ENCODE measurements around the gene NEAT1.
"Not testable (repeated sequence)": the region's sequence is repeated elsewhere in the genome, so short reads cannot be mapped to it uniquely, and the experiment has no call there.

Gene NEAT1

GRCh38 chr11:65435411-65435931, 12.9 kb downstream of the NEAT1 start:
- DNase-seq: no peak

- no peak for DNase-seq
Observed at GRCh38 chr11:65435981-65436411, 13.4 kb downstream of the NEAT1 start.

GRCh38 chr11:65436412-65437032, 13.9 kb downstream of the NEAT1 start:
- no peak for DNase-seq

GRCh38 chr11:65437436-65438227, 15.0 kb downstream of the NEAT1 start:
- DNase-seq: no peak

GRCh38 chr11:65438257-65439151, 15.9 kb downstream of the NEAT1 start:
- no peak for DNase-seq

GRCh38 chr11:65439331-65440181, 17.0 kb downstream of the NEAT1 start:
- no peak for DNase-seq

- no peak for DNase-seq
Observed at GRCh38 chr11:65440831-65441499, 18.4 kb downstream of the NEAT1 start.

GRCh38 chr11:65442842-65443331, 20.3 kb downstream of the NEAT1 start:
- DNase-seq: no peak

GRCh38 chr11:65444314-65445051, 21.9 kb downstream of the NEAT1 start:
- DNase-seq: peak in 1 of 5 donors; percentile 30

GRCh38 chr11:65445101-65445603, 22.6 kb downstream of the NEAT1 start:
- DNase-seq: peak in 1 of 5 donors; percentile 39

GRCh38 chr11:65445604-65446445, 23.2 kb downstream of the NEAT1 start:
- DNase-seq: peak in 1 of 5 donors; percentile 50

GRCh38 chr11:65446446-65447277, 24.1 kb downstream of the NEAT1 start:
- peak in 1 of 5 donors; percentile 48 for DNase-seq

GRCh38 chr11:65448074-65448417, 25.4 kb downstream of the NEAT1 start:
- DNase-seq: no peak

- peak in 1 of 5 donors; percentile 52 for DNase-seq
Observed at GRCh38 chr11:65448418-65449105, 26.0 kb downstream of the NEAT1 start.

- DNase-seq: not testable (repeated sequence)
Observed at GRCh38 chr11:65451301-65451700, 28.7 kb downstream of the NEAT1 start.

- not testable (repeated sequence) for DNase-seq
Observed at GRCh38 chr11:65452259-65452658, 29.7 kb downstream of the NEAT1 start.

- no peak for DNase-seq
Observed at GRCh38 chr11:65452806-65453490, 30.4 kb downstream of the NEAT1 start.
